SH-SY5Y (cell line): ENCODE measurements around the gene CFB.
"Not testable (repeated sequence)": the region's sequence is repeated elsewhere in the genome, so short reads cannot be mapped to it uniquely, and the experiment has no call there.

Experiments used
- GATA2 ChIP-seq: IDR thresholded peaks from 2 replicates; pipeline ENCODE4 v1.6.1; 2011; ENCODE audit warnings: mild to moderate bottlenecking, low read depth, low read length
- GATA3 ChIP-seq: IDR thresholded peaks from 2 replicates; pipeline ENCODE4 v1.6.1; 2011; ENCODE audit warnings: low read depth, mild to moderate bottlenecking, low read length, moderate library complexity

The CFB gene

DNA sequence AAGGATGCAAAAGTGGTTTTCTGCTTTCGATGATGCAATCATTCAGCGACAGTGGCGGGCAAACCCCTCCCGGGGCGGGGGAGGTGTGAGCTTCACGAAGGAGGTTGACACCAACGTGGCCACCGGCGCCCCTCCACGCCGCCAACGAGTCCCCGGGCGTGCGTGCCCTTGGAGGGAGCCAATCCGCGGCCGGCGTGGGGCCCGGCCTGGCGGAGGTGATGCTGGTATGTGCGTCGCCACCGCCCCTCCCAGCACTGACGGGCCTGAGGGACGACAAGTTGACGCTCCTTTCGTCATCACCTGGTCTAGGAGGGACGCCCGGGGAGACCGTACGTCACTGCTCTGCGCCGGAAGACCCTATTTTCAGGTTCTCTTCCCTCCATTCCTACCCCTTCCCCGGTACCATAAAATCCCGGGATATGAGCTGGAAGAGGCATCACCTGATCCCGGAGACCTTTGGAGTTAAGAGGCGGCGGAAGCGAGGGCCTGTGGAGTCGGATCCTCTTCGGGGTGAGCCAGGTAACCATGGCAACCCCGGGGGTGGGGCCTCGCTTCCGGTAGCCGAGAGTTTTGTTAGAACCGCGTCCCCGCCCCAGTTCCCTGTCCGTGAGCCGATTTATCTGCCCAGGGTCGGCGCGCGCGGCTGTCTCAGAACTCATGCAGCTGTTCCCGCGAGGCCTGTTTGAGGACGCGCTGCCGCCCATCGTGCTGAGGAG, 26.3 kb downstream of the CFB start, which contains the start of gene DXO:
Gene DXO (minus strand): TSS at position 146 of the 716 bp plus-strand sequence. CDS start 463 bp downstream, outside the sequence.
- TF ChIP-seq GATA3 (no peak), GATA2 (no peak)

DNA sequence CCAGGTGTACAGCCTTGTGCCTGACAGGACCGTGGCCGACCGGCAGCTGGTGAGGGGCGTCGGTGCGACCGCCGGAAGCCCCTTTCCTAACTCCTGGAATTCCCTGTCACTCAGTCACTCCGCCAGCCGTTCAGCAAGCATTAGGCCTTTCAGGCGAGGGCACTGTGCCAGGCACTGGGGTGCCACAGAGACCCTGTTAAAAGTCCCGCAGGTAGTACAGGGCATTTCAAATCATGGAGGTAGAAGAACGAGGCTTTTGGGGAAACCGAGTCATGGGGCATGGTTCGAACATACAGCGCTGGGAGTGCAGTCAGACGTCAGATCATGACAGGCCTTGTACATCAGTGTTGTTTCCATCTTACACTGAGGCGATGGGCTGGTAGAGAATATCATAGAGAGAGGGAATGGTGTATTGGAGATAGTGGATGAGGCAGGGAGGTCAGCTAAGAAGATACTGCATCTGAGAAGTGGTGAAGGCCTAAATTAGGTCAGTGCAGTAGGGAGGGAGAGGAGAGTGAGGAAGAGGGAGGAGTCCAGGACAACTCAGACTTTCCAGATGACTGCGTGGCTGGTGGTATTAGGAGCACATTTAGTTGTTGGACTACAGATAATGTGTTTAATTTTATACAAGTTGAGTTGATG, 26.9 kb downstream of the CFB start:
- TF ChIP-seq GATA2 (no peak), GATA3 (no peak)

DNA sequence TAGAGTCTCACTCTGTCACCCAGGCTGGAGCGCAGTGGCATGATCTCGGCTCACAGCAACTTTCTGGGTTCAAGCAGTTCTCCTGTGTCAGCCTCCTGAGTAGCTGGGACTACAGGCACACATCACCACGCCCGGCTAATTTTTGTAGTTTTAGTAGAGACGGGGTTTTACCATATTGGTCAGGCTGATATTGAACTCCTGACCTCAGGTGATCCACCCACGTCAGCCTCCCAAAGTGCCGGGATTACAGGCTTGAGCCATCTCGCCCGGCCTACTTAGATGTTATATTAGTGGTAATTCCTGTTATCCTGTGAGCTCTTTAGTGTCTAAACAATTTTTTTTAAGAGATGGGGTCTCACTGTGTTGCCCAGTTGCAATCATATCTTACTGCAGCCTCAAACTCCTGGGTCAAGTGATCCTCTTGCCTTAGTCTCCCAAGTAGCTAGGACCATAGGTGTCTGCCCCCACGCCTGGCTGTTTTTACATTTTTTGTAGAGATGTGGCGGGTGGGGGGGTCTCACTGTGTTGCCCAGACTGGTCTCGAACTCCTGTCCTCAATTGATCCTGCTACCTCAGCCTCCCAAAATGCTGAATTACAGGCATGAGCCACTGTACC, 32.0 kb downstream of the CFB start:
- no peak for TF ChIP-seq GATA3

DNA sequence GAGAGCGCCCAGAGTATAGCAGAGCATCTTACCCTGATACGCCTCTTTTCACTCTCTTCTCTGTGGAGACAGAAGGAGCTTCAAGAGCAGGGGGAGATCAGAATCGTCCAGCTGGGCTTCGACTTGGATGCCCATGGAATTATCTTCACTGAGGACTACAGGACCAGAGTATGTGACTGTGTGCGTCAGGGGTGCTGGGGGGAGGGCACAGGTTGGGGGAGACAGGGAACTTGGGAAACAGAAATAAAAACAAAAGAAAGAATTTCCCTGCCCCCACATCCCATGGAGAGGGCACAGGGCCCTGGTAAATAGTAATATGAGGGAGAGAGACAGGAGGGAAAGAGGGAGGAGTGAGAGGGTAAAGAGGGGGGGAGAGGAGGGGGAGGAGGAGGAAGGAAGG, 32.9 kb downstream of the CFB start:
- TF ChIP-seq GATA3 (no peak), GATA2 (no peak)

DNA sequence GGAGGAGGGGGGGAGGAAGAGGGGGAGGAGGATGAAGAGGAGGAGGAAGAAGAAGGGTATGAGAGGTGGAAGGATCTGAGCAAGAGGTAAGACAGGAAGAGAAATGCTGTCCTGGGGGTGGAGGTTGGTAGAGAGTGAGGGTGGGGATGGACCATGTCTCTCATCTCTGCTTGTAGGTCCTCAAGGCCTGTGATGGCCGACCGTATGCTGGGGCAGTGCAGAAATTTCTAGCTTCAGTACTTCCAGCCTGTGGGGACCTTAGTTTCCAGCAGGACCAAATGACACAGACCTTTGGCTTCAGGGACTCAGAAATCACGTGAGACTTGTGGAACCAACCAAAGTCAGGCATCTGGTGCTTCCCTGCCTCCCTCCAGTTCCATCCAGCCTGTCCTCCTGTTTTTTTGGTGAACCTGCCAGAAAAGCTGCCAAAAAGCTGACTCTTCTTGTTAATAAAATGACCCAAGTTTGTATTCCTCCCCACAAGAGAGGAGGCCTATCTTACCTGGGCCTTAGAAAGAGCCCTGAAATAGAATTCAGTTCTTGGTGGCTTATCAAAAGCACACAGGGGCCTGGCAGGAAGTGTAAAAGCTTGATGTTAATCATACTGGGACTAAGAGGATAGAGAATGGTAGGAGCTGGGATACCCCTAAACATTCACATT, 33.5 kb downstream of the CFB start:
- TF ChIP-seq GATA3 (no peak), GATA2 (no peak)

DNA sequence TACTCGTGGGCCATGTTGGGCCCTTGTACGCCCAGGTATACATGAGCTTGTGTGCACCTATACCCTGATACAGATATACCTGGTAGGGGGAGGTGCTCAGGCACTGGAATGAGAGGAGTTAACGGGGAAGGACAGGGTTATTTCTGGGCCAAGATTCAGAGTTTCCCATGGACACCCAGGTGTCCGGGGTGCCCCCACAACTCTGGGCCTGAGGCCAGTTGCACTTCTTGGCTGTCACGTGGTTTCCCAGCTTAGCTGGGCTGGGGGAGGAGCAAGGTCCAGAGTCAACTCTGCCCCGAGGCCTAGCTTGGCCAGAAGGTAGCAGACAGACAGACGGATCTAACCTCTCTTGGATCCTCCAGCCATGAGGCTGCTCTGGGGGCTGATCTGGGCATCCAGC, 35.8 kb downstream of the CFB start, which contains the start of gene C4A:
Gene C4A (plus strand): TSS at position 314 of the 400 bp plus-strand sequence. CDS start 51 bp downstream, at position 365.
- not testable (repeated sequence) for TF ChIP-seq GATA2, GATA3
